WTC11 (cell line): ENCODE measurements around the gene STK24. TPM values are rescaled to one million over a fixed set of nuclear protein-coding genes. Genes with fewer than 3 reads are reported as not detected.

Experiments
- ATAC-seq: fragments of 200-7000 bp; cut with Tn5 transposase; 2 replicates; pipeline ENCODE4 v1.10.0; 2021; ENCODE audit warnings: mild to moderate bottlenecking, moderate library complexity
- CTCF ChIA-PET: fragments of 300-600 bp; sonication (Branson Sonifier 250); formaldehyde crosslinking; loops from one replicate; lab custom pipeline; 2021; ENCODE audit warnings: antibody characterized with exemption; lab: Charles Lee
- POLR2A ChIA-PET: fragments of 350-600 bp; sonication (Branson Sonifier 250); formaldehyde crosslinking; loops from one replicate; lab custom pipeline; 2021; ENCODE audit warnings: antibody characterized with exemption; lab: Charles Lee
- DNase-seq: peaks from one replicate; pipeline ENCODE4 v3.0.0; 2021; ENCODE audit warnings: low spot score
- H3K27ac Mint-ChIP-seq: 2 replicates; pipeline ENCODE4 v1.8.0; 2021; ENCODE audit warnings: mixed read lengths
- H3K27me3 Mint-ChIP-seq: 2 replicates; pipeline ENCODE4 v1.8.0; 2021; ENCODE audit warnings: low read depth, mild to moderate bottlenecking, moderate library complexity, mixed read lengths
- H3K36me3 Mint-ChIP-seq: 2 replicates; pipeline ENCODE4 v1.8.0; 2021; ENCODE audit warnings: mixed read lengths
- H3K4me1 Mint-ChIP-seq: 2 replicates; pipeline ENCODE4 v1.8.0; 2022; ENCODE audit warnings: mixed read lengths
- H3K4me3 Mint-ChIP-seq: 2 replicates; pipeline ENCODE4 v1.8.0; 2021; ENCODE audit warnings: mild to moderate bottlenecking, moderate library complexity, mixed read lengths
- H3K9me3 Mint-ChIP-seq: 2 replicates; pipeline ENCODE4 v1.8.0; 2021; ENCODE audit warnings: mixed read lengths
- AFF4 ChIP-seq: sonication (generic); formaldehyde crosslinking; IDR thresholded peaks from 2 replicates; pipeline ENCODE4 v1.8.1; 2023; ENCODE audit warnings: mild to moderate bottlenecking, missing genetic modification reagents, borderline replicate concordance
- E2F4 ChIP-seq: sonication (generic); formaldehyde crosslinking; IDR thresholded peaks from 2 replicates; pipeline ENCODE4 v1.8.1; 2022; ENCODE audit warnings: low read depth, mild to moderate bottlenecking, moderate library complexity, missing genetic modification reagents, borderline replicate concordance
- EMX1 ChIP-seq: fragments of 250-450 bp; sonication (Bioruptor Pico); IDR thresholded peaks from 2 replicates; pipeline ENCODE4 v1.8.0; 2021; ENCODE audit warnings: mild to moderate bottlenecking
- FOXK1 ChIP-seq: sonication (generic); formaldehyde crosslinking; IDR thresholded peaks from 2 replicates; pipeline ENCODE4 v1.8.0; 2022; ENCODE audit warnings: mild to moderate bottlenecking, moderate library complexity, missing genetic modification reagents
- KAT7 ChIP-seq: sonication (generic); formaldehyde crosslinking; IDR thresholded peaks from 2 replicates; pipeline ENCODE4 v1.8.1; 2023; ENCODE audit warnings: missing genetic modification reagents, mild to moderate bottlenecking, borderline replicate concordance
- MLX ChIP-seq: sonication (generic); formaldehyde crosslinking; IDR thresholded peaks from 2 replicates; pipeline ENCODE4 v1.8.1; 2023; ENCODE audit warnings: mild to moderate bottlenecking, missing genetic modification reagents, moderate library complexity
- NR1H2 ChIP-seq: sonication (generic); formaldehyde crosslinking; IDR thresholded peaks from 2 replicates; pipeline ENCODE4 v1.9.0; 2021; ENCODE audit warnings: mild to moderate bottlenecking, moderate library complexity, missing genetic modification reagents
- SMAD4 ChIP-seq: sonication (generic); formaldehyde crosslinking; IDR thresholded peaks from 2 replicates; pipeline ENCODE4 v1.8.0; 2022; ENCODE audit warnings: mild to moderate bottlenecking, missing genetic modification reagents
- TCF7 ChIP-seq: sonication (generic); formaldehyde crosslinking; IDR thresholded peaks from 2 replicates; pipeline ENCODE4 v1.8.0; 2022; ENCODE audit warnings: mild to moderate bottlenecking, low read depth, missing genetic modification reagents, moderate library complexity
- TEAD4 ChIP-seq: sonication (generic); formaldehyde crosslinking; IDR thresholded peaks from 2 replicates; pipeline ENCODE4 v1.8.0; 2022; ENCODE audit warnings: mild to moderate bottlenecking, missing genetic modification reagents
- USF1 ChIP-seq: sonication (generic); formaldehyde crosslinking; IDR thresholded peaks from 2 replicates; pipeline ENCODE4 v1.8.0; 2022; ENCODE audit warnings: mild to moderate bottlenecking, missing genetic modification reagents
- ZNF396 ChIP-seq: fragments of 250-450 bp; sonication (Bioruptor Pico); IDR thresholded peaks from 2 replicates; pipeline ENCODE4 v1.8.0; 2021; ENCODE audit warnings: mild to moderate bottlenecking, moderate library complexity, borderline replicate concordance
- ZNF512 ChIP-seq: sonication (generic); formaldehyde crosslinking; IDR thresholded peaks from 2 replicates; pipeline ENCODE4 v1.8.1; 2022; ENCODE audit warnings: missing genetic modification reagents, borderline replicate concordance
- ZNF671 ChIP-seq: fragments of 250-450 bp; sonication (Bioruptor Pico); IDR thresholded peaks from 2 replicates; pipeline ENCODE4 v1.8.0; 2021; ENCODE audit warnings: mild to moderate bottlenecking
- ZSCAN18 ChIP-seq: fragments of 250-450 bp; sonication (Bioruptor Pico); IDR thresholded peaks from 2 replicates; pipeline ENCODE4 v2.1.2; 2022; ENCODE audit warnings: mild to moderate bottlenecking, moderate library complexity
- total RNA-seq: library from RNA; stranded (reverse); gene quantifications from 3 replicates; pipeline ENCODE4 v1.2.3, GENCODE V29; 2021

The STK24 gene
- total RNA-seq, 1 experiment from 2014 or later = 138 TPM

- TF ChIP-seq AFF4 (CRISPR knock-in tag) (no peak), ZNF512 (CRISPR knock-in tag) (no peak)
- CTCF ChIA-PET = interaction anchor here (1.9 kb wide), 1 partner anchor 374 kb away, joined by 4 read pairs; no protein-coding TSS in a partner anchor
- POLR2A ChIA-PET = no interaction called here
- Mint-ChIP-seq H3K4me1 (peaks cover 13% of the 10 kb centered on the region), H3K36me3 (peaks cover 21% of the 10 kb centered on the region), H3K9me3 (no peaks in the 10 kb centered on the region), H3K4me3 (no peak overlapping the region), H3K27me3 (no peaks in the 10 kb centered on the region), H3K27ac (no peak overlapping the region)
- DNase-seq = no peak
- no peak for ATAC-seq
Measured at GRCh38 chr13:98407575-98407974, 169.3 kb downstream of the STK24 start.

GRCh38 chr13:98406971-98407370 is 169.9 kb downstream of the STK24 start:
- peaks cover 13% of the 10 kb centered on the region for H3K4me1 Mint-ChIP-seq
- ATAC-seq = no peak
- no peaks in the 10 kb centered on the region for H3K9me3 Mint-ChIP-seq
- H3K27me3 Mint-ChIP-seq = no peaks in the 10 kb centered on the region
- peaks cover 15% of the 10 kb centered on the region for H3K36me3 Mint-ChIP-seq
- H3K4me3 Mint-ChIP-seq = no peak overlapping the region
- no peak for TF ChIP-seq E2F4 (CRISPR knock-in tag)
- TF ChIP-seq NR1H2 (CRISPR knock-in tag) = no peak
- no peak for TF ChIP-seq ZNF512 (CRISPR knock-in tag)
- TF ChIP-seq TCF7 = no peak
- TF ChIP-seq ZNF396 (CRISPR knock-in tag) = no peak
- no peak for TF ChIP-seq KAT7 (CRISPR knock-in tag)
- no peak for TF ChIP-seq MLX (CRISPR knock-in tag)
- no peak for TF ChIP-seq SMAD4
- TF ChIP-seq FOXK1 (CRISPR knock-in tag) = no peak
- TF ChIP-seq ZNF671 = no peak
- no peak for TF ChIP-seq EMX1
- no peak for TF ChIP-seq TEAD4 (CRISPR knock-in tag)
- no peak for TF ChIP-seq USF1 (CRISPR knock-in tag)
- no peak for TF ChIP-seq ZSCAN18 (CRISPR knock-in tag)
- TF ChIP-seq, all 79 proteins: peak for 0
- ChIA-PET CTCF (interaction anchor here (0.7 to 4.5 kb wide), 2 partner anchors 373 to 381 kb away, joined by 3 to 26 read pairs; no protein-coding TSS in a partner anchor), POLR2A (no interaction called here)
- H3K27ac Mint-ChIP-seq = peak overlapping the region; percentile 19
- DNase-seq = no peak
